Activated naive CD8-positive, alpha-beta T cell treated with anti-CD3 and anti-CD28 coated beads, Interleukin-2, amount 50 U/mL, for 16 hours (primary cell): ENCODE data around the gene PHF20.
"Not testable (repeated sequence)": the region's sequence is repeated elsewhere in the genome, so short reads cannot be mapped to it uniquely, and the experiment has no call there.

Source experiments
- DNase-seq: peaks from one replicate; pipeline ENCODE4 v3.0.0-alpha.2; 2020; ENCODE audit warnings: low read depth, low spot score

PHF20 gene

DNA sequence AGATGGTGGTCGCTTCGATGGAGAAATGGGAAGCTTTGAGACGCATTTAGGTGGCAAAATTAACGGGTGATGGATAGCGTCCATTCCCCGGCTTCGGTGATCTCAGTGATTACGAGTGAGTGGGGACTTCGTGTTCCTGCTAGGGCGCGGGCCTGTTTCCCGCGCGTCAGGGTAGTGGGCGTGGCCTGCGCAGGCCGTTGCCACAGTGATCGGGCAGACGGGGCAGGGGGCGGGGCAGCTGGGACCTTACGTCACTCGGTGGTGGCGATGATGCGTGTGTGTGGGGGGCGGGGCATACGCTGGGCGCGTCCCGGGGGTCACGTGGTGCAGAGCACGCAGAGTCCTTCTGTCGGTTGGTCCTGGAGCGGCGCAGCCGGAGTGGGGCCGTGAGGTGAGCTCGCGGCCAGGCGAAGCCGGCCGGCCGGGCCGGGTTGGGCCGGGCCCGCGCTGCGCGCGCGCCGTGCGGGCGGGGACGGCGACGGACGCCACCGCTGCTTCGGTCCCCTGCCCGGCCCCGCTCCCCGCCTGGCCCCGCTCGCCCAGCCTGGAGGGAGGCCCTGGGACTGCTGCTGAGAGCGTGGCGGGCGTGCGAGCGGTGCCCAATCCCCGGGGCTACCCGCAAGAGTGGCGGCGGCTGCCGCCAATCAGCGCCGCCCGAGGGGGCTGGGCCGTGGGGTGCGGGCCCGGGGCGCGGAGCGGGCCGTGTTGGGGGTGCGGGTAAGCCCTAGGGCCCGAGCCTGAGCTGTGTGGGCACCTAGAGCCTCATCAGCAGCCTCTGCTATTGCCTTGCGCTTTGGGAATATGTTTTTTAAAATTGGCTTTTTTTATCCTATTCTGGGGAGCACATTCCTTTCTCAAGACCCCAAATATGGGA, at the start of gene PHF20:
Gene PHF20 (plus strand): TSS at position 327 of the 874 bp plus-strand sequence. CDS start 29,508 bp downstream, outside the sequence.
- peak; percentile 100 for DNase-seq

DNA sequence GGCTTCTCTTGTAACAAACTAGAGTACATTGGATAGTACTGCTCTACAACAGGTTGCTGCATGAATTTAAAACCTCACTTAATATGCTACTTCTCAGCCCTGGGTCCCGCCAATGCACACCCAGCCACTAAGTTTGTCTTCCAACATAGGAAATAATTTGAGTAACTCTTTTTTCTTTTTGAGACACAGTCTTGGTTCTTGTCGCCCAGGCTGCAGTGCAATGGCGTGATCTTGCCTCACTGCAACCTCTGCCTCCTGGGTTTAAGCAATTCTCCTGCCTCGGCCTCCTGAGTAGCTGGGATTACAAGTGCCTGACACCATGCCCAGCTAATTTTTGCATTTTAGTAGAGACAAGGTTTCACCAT, 48.6 kb upstream of the PHF20 start:
- DNase-seq, result not testable (repeated sequence)

DNA sequence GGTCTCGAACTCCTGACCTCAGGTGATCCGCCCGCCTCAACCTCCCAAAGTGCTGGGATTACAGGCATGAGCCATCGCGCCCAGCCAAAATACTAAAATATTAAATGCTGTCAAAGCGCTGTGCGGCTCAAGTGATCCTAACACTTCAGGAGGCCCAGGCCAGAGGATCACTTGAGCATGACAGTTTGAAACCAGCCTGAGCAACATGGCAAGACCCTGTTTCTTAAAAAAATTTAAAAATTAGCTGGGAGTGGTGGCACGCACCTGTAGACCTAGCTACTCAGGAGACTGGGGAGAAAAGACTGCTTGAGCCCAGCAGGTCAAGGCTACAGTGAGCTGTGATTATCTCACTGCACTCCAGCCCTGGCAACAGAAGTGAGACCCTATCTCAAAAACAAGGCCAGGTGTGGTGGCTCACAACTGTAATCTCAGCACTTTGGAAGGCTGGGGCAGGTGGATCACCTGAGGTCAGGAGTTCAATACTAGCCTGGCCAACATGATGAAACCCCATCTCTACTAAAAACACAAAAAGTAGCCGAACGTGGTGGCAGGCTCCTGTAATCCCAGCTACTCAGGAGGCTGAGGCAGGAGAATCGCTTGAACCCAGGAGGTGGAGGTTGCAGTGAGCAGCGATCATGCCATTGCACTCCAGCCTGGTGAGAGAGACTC, 48.0 kb upstream of the PHF20 start:
- DNase-seq, result not testable (repeated sequence)

DNA sequence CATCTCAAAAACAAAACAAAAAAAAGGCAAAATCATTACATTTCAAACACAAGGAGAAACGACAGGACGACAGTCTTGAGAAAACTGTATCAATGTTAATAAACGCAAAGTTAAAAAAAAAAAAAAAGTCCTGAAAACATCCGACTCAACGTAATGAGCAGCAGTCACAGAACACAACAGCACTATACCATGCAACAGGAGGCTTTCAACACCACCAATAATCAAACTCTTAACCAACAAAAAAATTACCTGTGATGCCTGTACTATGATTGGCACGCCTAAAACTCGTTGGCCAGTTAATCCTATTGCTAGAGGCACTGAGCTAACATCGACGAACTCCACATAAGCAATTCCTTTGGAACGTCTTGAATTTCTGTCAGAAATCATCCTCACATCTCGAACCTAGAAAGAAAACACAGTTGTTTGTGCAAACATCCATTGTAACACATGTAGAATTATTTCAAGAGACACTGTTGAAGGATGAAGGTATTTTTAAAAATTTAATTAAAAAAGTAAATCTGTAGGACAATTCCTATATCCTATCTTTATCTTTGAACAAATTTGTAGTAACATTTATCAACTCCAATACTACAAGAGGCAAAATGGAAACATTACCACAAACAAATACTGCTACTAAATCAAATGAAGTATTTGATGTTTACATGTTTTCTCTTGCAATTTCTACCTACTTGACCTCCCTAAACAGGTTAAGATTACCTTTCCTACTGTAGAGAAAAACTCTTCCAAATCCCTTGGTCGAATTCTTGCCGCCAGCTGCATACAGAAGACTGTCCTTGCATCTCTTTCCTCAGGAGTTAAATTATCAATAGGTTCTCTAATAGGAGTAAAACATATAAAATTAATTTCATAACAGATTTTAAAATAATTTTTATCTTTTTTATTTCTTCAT, 47.2 kb upstream of the PHF20 start:
- DNase-seq, result no peak

DNA sequence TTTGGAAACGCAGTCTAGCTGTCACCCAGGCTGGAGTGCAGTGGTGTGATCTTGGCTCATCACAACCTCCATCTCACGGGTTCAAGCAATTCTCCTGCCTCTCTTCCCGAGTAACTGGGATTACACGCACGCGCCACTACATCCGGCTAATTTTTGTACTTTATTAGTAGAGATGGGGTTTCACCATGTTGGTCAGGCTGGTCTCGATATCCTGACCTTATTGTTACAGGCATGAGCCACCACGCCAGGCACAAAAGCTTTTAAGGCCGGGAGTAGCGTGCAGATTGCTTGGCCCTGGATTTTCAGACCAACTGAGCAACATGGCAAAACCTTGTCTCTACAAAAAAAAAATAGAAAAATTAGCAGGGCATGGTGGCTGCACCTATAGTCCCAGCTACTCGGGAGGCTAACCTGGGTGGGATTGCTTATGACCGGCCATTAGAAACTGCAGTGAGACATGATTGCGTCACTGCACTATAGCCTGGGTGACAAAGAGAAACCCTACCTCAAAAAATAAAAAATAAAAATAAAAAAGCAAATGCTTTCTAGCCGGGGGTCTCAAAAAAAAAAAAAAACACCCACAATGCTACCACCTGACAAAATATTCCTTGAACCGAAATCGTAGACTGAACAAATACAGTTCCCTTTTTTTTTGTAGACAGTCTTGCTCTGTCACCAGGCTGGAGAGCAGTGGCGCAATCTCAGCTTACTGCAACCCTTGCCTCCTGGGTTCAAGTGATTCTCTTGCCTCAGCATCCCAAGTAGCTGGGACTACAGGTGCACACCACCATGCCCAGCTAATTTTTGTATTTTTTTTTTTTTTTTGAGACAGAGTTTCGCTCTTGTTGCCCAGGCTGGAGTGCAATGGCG, 44.7 kb upstream of the PHF20 start:
- no peak for DNase-seq

DNA sequence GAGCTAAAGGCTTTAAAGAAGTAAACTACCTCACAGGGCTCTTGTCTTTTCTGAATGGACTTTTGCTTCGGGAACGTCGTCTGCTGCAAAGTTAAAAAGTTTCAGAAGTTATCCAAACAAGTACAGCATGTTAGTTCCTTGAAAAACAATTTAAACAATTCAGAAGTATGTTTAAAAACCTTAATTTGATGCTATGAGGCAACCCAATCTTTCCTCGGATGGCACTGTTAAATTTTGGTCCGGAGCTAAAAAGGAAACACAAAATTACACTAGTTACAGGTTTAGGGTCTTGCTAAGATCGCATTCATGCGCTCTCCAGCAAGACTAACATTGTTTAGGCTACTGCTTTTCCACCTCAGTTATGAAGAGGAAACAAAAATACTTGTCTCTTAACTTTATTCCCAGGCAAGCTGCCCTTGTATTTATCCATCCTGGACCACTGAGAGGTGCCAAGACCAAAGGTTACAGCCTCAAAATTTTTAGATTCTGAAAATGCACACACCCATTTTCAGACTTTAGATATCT, 42.5 kb upstream of the PHF20 start:
- no peak for DNase-seq

DNA sequence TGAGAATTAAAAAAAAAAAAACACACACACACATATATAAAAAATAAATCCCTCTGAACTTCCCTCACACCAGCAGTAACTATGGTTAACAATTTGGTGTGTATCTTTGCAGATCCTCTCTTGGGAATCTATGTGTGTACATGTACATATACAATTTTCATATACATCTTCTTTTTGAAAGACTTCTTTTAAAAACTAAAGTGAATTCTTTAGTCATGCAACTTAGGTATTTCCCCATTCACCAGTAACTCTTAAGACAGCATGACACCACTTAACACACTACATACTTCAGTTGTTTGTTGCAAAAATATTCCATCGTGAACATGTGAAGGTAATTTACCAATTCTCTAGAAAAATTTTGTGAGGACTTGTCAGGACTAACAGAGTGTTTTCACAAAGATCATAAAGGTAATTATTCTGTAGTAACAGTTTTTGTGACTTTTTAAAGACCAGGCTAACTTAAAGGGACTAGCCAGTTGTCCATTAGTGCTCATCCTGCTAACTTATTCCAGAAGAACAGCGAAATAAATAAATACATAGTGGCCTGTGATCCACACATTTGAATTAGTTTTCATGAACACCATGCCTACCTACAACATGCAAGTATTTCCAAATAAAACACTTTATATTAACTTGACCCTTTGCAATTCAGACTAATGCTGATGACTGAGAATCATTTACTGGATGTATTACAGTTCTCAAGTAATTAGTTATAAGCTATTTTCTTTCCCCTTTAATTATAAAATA, 41.8 kb upstream of the PHF20 start:
- DNase-seq, result no peak

DNA sequence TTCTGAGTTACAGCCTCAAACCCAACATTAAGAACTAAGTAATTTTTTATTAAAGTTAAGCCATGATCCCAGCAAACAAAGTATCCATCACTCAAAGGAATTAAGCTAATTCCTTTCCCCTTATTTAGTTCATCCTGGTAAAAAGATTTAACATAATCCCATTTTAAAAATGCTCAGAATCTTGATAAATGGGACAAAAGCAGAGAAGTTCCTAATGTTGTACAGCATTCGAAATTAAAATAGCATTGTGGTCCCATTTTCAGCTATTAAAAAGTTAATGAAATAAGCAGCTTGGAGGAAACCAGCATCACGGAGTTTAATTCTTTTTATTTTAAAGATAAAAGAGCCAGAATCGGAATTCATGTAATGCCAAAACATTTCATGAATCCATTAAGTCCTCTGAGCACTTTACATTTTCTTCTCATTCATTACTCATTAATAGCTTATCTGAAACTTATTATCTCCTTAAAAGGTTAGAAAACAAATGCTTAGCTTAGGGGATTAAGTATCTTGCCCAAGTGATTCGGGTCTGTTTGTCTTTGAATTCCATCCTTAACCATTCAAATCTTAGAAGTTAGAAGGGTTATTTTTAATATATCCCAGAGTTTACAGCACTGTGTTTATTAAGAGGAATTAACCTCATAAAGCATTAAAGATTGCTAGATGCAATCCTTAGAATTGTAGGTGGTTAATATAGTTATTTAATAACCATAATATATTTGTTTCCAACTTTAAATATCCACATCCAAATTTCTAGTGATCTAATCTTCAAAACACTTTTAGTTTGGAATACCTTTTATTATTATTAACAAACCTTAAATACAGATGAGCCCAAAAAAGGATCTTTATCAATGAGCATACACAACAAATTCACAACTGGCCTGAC, 41.0 kb upstream of the PHF20 start:
- DNase-seq, result no peak

DNA sequence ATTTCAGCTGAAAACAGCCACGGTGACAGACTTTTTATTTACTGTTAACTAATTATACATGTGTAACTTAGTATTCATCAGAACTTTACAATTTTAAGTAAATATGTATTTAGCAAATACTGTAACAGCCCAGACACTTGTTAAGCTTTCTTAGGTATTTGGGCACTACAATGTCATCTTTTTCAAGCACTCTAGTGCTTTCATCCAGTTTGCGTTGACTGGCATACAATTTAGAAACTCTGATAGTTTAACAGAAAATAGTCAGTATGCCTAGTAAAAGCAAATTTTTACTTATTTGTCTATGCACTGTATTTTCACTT, 40.4 kb upstream of the PHF20 start:
- no peak for DNase-seq

DNA sequence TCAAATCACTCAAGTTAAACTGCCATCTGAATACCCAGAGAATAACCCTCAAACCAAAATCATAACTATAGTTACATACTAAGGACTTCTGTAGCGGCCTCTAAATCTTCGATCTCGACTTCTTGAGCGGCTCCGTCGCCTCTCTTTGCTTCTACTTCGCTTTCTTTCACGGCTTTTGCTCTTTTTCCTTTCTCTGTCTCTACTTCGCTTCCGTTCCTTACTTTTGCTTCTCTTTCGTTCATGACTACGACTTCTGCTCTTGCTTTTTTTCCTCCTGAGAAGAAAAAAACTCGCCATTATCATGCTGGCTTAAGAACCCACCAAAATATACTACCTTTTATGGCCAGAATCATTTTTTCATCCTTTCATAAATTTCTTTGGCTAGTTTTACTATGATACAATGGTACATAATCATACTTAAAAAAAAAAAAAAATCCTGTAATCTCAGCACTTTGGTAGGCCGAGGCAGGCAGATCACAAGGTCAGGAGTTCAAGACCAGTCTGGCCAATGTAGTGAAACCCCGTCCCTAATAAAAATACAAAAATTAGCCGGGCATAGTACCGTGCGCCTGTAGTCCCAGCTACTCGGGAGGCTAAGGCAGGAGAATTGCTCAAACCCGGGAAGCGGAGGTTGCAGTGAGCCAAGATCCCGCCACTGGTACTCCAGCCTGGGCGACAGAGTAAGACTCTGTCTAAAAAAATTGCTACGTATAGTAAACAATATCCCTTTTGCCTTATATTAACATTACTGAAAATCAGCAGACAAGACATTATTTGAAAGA, 39.8 kb upstream of the PHF20 start:
- DNase-seq, result no peak

DNA sequence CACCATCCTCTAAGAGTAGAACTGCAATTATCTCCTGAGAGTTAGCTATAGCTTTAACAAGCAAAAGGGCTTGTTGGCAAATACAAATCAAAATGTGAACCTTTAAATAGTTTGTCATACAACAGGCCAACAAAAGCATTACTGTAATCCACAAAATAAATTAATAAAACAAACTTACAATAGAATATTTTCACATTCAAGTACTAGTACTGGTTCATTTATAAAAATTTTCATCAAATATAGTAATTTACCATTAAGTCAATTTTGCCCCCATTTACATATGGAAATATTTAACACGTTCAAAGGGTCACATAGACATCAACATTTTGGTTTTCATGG, 39.2 kb upstream of the PHF20 start:
- no peak for DNase-seq

DNA sequence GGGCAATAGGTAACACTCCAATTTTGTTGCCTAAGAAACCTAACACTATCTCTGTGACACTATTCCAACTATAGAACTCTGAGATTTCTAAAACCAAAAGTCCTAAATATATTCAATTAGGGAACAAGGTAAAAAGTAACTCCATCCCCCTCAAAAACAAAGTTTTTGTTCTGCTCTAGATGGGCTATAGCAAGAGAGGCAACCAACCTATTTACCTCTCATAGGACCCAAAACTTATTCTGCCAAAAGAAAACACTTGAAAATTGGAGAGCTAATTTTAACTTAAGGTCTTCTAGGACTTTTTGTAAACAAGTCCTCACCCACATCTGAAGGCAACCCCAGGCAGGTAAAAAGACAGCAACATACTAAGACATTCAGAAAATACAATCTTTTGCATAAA, 37.4 kb upstream of the PHF20 start:
- DNase-seq, result no peak

DNA sequence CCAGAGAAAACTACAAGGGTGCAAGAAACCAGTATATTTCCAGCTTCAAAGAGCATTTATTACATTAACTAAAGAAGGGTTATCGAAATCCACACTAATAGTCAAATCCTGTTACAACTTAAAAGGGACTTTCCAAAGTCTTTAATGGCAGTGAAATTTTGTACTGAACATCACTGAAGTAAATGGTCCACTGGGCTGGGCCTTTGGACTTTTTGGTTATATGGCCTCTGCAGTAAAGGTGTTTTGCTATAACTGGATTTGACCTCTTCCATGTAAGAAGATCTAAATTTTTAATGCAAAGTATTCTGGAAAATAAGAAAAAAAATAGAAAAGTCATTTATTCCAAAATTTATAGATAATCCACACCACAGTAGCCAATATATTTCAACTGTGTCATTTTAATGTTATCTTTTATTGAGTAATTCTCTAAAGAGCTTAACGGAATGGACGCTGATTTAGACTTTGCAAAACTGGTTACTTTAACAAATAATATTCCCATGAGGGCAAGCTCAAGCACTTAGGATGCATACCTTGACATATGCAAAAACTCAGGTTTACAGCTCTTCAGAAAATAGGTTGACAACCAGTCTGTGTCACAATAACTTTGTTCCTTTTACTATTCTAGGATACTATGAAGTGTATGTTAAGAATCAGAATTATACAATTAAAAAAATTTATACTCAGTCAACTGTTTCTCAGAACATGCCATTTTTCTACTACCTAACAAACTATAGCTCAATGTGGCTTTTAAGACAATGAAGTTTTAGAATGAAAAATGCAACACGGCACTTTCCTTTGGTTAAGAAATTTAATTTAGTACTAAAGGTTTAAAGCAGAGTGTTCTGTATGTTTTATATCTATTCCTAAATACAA, 36.8 kb upstream of the PHF20 start:
- no peak for DNase-seq

DNA sequence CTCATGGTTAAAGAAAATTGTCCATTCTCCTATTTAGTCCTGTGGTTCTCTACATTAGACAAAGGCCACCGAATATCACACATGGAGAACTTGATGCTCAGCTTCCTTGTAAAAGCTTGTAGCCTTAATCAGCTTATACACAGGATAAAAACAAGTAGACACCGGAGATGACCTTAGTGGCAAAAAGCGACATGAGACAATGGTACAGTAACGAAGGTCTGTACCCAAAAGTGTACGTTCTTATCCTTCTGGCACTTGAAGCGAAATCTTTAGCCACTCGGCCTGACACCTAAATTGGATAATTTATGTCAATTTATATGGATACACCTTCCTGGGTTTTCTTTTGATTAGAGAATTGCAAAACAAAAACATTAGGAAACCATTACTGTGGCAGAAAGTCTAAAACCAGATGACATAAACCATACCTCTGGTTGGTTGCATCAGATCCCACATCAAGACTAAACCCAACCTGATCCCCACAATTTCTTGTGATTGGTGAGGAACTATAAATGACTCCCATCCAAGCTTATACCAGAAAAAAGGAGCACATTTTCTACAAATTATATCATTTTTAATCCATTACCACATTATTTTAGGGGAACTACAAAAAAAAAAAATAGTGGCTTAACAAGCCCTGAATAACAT, 35.9 kb upstream of the PHF20 start:
- no peak for DNase-seq

DNA sequence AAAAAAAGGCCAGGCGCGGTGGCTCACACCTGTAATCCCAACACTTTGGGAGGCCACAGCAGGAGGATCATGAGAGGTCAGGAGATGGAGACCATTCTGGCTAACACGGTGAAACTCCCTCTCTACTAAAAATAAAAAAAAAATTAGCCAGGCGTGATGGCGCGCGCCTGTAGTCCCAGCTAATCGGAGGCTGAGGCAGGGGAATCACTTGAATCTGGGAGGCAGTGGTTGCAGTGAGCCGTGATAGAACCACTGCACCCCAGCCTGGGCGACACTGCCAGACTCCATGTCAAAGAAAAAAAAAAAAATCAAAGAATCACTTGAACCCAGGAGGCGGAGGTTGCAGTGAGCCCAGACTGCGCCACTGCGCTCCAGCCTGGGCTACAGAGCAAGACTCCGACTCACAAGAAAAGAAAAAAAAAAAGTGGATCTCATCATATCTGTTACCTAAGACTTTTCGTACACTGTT, 33.9 kb upstream of the PHF20 start:
- no peak for DNase-seq

DNA sequence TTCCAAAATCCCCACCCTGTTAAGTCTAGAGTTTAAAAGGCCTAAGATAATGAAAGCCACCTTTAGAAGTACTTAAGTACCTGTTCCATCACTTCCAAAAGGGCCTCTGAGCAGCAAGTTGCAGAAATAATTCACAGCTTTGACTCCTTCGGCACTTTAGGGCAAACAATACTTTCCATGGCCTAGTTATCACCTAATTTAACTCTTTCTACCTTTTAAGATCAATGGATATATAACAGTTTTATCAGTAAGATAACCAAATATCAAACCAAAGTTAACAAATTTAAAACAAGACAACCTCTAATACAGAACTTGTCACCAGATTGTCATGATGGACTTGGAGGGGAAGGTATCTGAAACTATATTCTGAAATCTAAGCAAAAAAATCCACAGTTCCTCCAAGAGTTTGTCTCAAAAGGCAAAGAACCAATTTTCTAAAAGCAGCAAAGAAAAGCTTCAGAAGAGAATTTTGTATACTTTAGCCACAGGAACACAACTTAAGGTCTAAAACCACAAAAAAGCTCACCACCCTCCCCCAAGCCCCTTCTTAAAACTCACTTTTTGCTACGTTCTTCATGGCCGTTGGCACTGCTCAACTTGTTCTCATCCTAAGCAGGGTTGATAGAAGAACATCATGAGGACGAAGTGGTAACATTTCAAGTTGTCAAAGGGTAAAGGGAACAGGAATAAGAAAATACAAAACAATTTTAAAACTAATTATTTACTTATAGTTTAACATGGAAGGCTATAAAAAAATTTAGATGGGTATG, 33.2 kb upstream of the PHF20 start:
- DNase-seq, result no peak
